Body of pancreas (tissue), 4 donors: ENCODE data around the gene DRC3. TPM values are rescaled to one million over a fixed set of nuclear protein-coding genes. Genes with fewer than 3 reads are reported as not detected.

Source experiments
- ATAC-seq: fragments of 150-250 bp; one replicate; pipeline ENCODE4 v1.9.1; 2016
- DNase-seq, 4 donors: peaks; one replicate each; pipeline ENCODE4 v3.0.0-alpha.2; 2019
- H3K27ac ChIP-seq, 4 donors: fragments of 200-600 bp; sonication (generic); 1 replicate in 3 of 4; 2 replicates in 1 of 4; pipeline versions ENCODE4 v1.5.1 to v1.6.1; 2016 to 2019; ENCODE audit warnings: mild to moderate bottlenecking in 1 of 4, mixed read lengths in 1 of 4, moderate library complexity in 1 of 4
- H3K27me3 ChIP-seq, 2 donors: fragments of 200-600 bp; sonication (generic); one replicate each; pipeline ENCODE4 v1.6.0; 2016; ENCODE audit warnings: mild to moderate bottlenecking in 1 of 2
- H3K36me3 ChIP-seq, 2 donors: fragments of 200-600 bp; sonication (generic); replicated peaks in 1 of 2; 2 replicates each; pipeline ENCODE4 v1.5.1; 2016; ENCODE audit warnings: low read depth in 2 of 2; ENCODE audit not compliant: insufficient read depth in 1 of 2
- H3K4me1 ChIP-seq: fragments of 200-600 bp; sonication (generic); one replicate; pipeline ENCODE4 v1.6.0; 2016
- H3K4me3 ChIP-seq, 2 donors: fragments of 200-600 bp; sonication (generic); 1 replicate in 1 of 2; 2 replicates in 1 of 2; pipeline ENCODE4 v1.5.1; 2016 to 2019
- H3K9me3 ChIP-seq, 3 donors: fragments of 200-600 bp; sonication (generic); 1 replicate in 2 of 3; 2 replicates in 1 of 3; pipeline ENCODE4 v1.5.1; 2016
- POLR2A ChIP-seq, 3 donors: fragments of 450-650 bp; IDR thresholded peaks; one replicate each; pipeline ENCODE4 v1.6.1; 2016; ENCODE audit warnings: antibody characterized with exemption in 3 of 3, mild to moderate bottlenecking in 2 of 3
- WGBS, 2 donors: methylation state at CpG; one replicate each; pipeline ENCODE4 v1.1.5; 2017; 5-methylcytosine and 5-hydroxymethylcytosine counted together
- intact Hi-C: fragments of 100-400 bp; cut with DNase I; formaldehyde crosslinking; loops from one replicate; pipeline ENCODE4 v1.15.1; 2023
- total RNA-seq, 2 donors: library from RNA; depleted of rRNA; stranded (reverse); fragments of >200 nt; gene quantifications; one replicate each; pipeline ENCODE4 v1.1.0, GENCODE V29; 2016
- TF ChIP-seq, protein P1 (sequence below), 7 experiments: fragments of 450-650 bp in 4 of 7; fragments of 200-600 bp in 3 of 7; sonication (generic) in 3 of 7; IDR thresholded peaks; one replicate each; pipeline ENCODE4 v1.5.1; 2016 to 2019; ENCODE audit warnings: antibody characterized with exemption in 7 of 7

DRC3 gene
- total RNA-seq, 2 donors from 2014 or later, result 2.9 to 6.9 TPM

- TF ChIP-seq, protein P1, sequence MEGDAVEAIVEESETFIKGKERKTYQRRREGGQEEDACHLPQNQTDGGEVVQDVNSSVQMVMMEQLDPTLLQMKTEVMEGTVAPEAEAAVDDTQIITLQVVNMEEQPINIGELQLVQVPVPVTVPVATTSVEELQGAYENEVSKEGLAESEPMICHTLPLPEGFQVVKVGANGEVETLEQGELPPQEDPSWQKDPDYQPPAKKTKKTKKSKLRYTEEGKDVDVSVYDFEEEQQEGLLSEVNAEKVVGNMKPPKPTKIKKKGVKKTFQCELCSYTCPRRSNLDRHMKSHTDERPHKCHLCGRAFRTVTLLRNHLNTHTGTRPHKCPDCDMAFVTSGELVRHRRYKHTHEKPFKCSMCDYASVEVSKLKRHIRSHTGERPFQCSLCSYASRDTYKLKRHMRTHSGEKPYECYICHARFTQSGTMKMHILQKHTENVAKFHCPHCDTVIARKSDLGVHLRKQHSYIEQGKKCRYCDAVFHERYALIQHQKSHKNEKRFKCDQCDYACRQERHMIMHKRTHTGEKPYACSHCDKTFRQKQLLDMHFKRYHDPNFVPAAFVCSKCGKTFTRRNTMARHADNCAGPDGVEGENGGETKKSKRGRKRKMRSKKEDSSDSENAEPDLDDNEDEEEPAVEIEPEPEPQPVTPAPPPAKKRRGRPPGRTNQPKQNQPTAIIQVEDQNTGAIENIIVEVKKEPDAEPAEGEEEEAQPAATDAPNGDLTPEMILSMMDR (IDR thresholded peaks at IDR 0.05), result no peak
- no peak for TF ChIP-seq POLR2A (IDR thresholded peaks at IDR 0.05)
- Histone ChIP-seq H3K9me3 (no peaks in the 10 kb centered on the region), H3K36me3 (no peaks in the 10 kb centered on the region), H3K27me3 (no peaks in the 10 kb centered on the region), H3K27ac (peak overlapping the region; percentile 41 to 70 (median 62)), H3K4me3 (no peak overlapping the region), H3K4me1 (peaks cover 35% of the 10 kb centered on the region)
- intact Hi-C loops, result no loop called here
- WGBS, 2 donors, result 17 to 19% methylated on average over 5 of the region's 5 CpGs
- ATAC-seq, result peak; percentile 37
- no peak for DNase-seq
Measured at GRCh38 chr17:17926840-17927449, 45.7 kb upstream of the DRC3 start.

DNA sequence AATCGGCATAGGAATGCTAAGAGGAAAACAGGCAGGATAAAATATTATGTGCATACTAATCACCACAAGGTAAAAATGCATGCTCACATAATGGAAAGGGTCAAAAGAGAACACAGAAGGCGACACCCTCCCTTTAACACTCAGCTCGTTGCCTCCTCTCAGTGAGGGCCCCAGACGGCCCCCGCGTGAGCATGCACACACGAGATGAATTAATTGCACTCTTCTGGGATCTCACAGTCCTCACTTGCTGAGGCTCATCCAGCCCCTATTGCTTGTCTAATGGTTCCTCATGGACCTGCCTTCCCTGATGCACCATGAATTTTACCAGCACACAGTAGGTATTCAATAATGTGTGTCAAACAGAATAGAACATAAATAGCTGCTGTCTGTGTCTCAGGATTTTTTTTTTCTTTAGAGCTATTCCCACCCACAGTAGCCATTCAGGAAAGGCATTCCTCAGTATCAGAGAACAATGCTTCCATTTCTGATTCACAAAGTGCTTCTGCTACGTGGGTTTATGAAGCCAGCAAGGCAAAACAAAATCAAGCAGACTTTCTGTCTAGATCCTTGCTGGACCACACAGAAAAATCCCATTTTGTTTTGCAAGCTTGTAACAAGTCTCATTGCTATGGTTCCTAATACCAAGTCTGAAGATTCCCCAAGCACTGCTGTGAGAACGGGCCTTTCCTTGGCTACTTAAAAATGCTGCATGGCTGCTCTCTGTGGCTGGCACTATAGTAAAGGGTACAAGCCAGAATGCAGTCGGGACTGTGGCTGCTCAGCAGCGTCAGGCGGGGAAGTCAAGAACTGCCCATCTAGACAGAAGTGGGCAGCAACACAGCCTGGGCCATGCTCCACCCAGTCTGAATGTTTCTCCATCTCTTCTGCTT, 44.0 kb upstream of the DRC3 start:
- no peaks in the 10 kb centered on the region for H3K9me3 ChIP-seq
- H3K4me3 ChIP-seq, result no peak overlapping the region
- intact Hi-C loops, result no loop called here
- peak overlapping the region in 2 of 4 donors; percentile 31 to 70 for H3K27ac ChIP-seq
- no peaks in the 10 kb centered on the region for H3K27me3 ChIP-seq
- 67 to 73% methylated on average over 11 to 12 of the region's 12 CpGs for WGBS, 2 donors
- peaks cover 19% of the 10 kb centered on the region for H3K4me1 ChIP-seq
- H3K36me3 ChIP-seq, result no peaks in the 10 kb centered on the region
- TF ChIP-seq POLR2A (IDR thresholded peaks at IDR 0.05), result no peak
- TF ChIP-seq, protein P1 (IDR thresholded peaks at IDR 0.05), result no peak
- no peak for ATAC-seq
- DNase-seq, result no peak

GRCh38 chr17:17929655-17930380, 42.8 kb upstream of the DRC3 start:
- no peak overlapping the region for H3K4me3 ChIP-seq
- H3K27ac ChIP-seq, result no peak overlapping the region
- intact Hi-C loops, result no loop called here
- no peaks in the 10 kb centered on the region for H3K27me3 ChIP-seq
- 49 to 60% methylated on average over 2 of the region's 2 CpGs for WGBS, 2 donors
- DNase-seq (no peak), ATAC-seq (no peak)
- no peaks in the 10 kb centered on the region for H3K36me3 ChIP-seq
- no peaks in the 10 kb centered on the region for H3K9me3 ChIP-seq
- TF ChIP-seq, protein P1 (IDR thresholded peaks at IDR 0.05), result no peak
- no peak for TF ChIP-seq POLR2A (IDR thresholded peaks at IDR 0.05)
- H3K4me1 ChIP-seq, result peaks cover 22% of the 10 kb centered on the region

- Histone ChIP-seq H3K4me1 (peaks cover 30% of the 10 kb centered on the region), H3K27me3 (no peaks in the 10 kb centered on the region), H3K9me3 (no peaks in the 10 kb centered on the region), H3K36me3 (no peaks in the 10 kb centered on the region), H3K4me3 (no peak overlapping the region), H3K27ac (no peak overlapping the region)
- DNase-seq (no peak), ATAC-seq (no peak)
- intact Hi-C loops, result no loop called here
- TF ChIP-seq POLR2A (IDR thresholded peaks at IDR 0.05), result no peak
- TF ChIP-seq, protein P1 (IDR thresholded peaks at IDR 0.05), result no peak
Measured at GRCh38 chr17:17930674-17931073, 42.0 kb upstream of the DRC3 start.
